Right lobe of liver (tissue), 4 donors: ENCODE measurements around the gene GAB4.

Experiments used
- CTCF ChIP-seq, 4 donors: fragments of 200-600 bp in 3 of 4; fragments of 450-650 bp in 1 of 4; IDR thresholded peaks; one replicate each; pipeline versions ENCODE4 v1.5.1 to v1.8.0; 2016 to 2022; ENCODE audit warnings: antibody characterized with exemption in 4 of 4, mild to moderate bottlenecking in 2 of 4
- POLR2A ChIP-seq: fragments of 450-650 bp; IDR thresholded peaks from one replicate; pipeline ENCODE4 v1.6.1; 2017; ENCODE audit warnings: antibody characterized with exemption, mild to moderate bottlenecking
- donor health status: DM: no; HTN: no; CAD: no.
- donor health status: DM: no; HTN: no; CAD: no.
- donor health status: DM: no; HTN: yes; CAD: no.

GRCh38 chr22:16962501-16962900, 45.5 kb downstream of the GAB4 start:
- TF ChIP-seq POLR2A = no peak
- TF ChIP-seq CTCF (IDR thresholded peaks at IDR 0.05) = no peak
